H1 (cell line): ENCODE results near the gene PCBP2. TPM values are rescaled to one million over a fixed set of nuclear protein-coding genes. Genes with fewer than 3 reads are reported as not detected.

Experiments used
- CTCF ChIA-PET: fragments of 300-600 bp; sonication (Branson Sonifier 250); formaldehyde crosslinking; loops from one replicate; lab custom pipeline; 2021; ENCODE audit not compliant: partially characterized antibody; lab: Charles Lee
- POLR2A ChIA-PET: fragments of 300-600 bp; sonication (Branson Sonifier 250); formaldehyde crosslinking; loops from one replicate; lab custom pipeline; 2021; ENCODE audit warnings: inconsistent platforms; ENCODE audit not compliant: partially characterized antibody; lab: Charles Lee
- DNase-seq, 2 experiments: peaks; one replicate each; pipeline versions ENCODE4 v3.0.0 to v3.0.0-alpha.2; 2010 to 2022; ENCODE audit warnings: low spot score in 2 of 2, low read depth in 1 of 2, mixed read lengths in 1 of 2
- FAIRE-seq: peaks from 2 replicates; lab custom pipeline; 2011; peaks lifted over from hg19 to GRCh38; lab: Jason Lieb, UNC
- H2AFZ ChIP-seq: 2 replicates; pipeline ENCODE4 v1.8.1; 2012; ENCODE audit warnings: low read length, inconsistent platforms
- H2AK5ac ChIP-seq: 2 replicates; pipeline ENCODE4 v1.6.1; 2013; ENCODE audit warnings: low read depth, low read length
- H2BK120ac ChIP-seq: replicated peaks from 2 replicates; pipeline ENCODE3; 2013; ENCODE audit warnings: low read depth, low read length, inconsistent platforms
- H2BK12ac ChIP-seq: 2 replicates; pipeline ENCODE4 v1.6.1; 2013; ENCODE audit warnings: low read depth, low read length
- H2BK15ac ChIP-seq: 2 replicates; pipeline ENCODE4 v1.6.1; 2013; ENCODE audit warnings: low read length
- H2BK20ac ChIP-seq: 2 replicates; pipeline ENCODE4 v1.6.1; 2013; ENCODE audit warnings: low read length
- H2BK5ac ChIP-seq: 2 replicates; pipeline ENCODE4 v1.6.1; 2013; ENCODE audit warnings: low read depth, low read length
- H3K14ac ChIP-seq: 2 replicates; pipeline ENCODE4 v1.6.1; 2013; ENCODE audit warnings: inconsistent platforms; ENCODE audit not compliant: insufficient read length
- H3K18ac ChIP-seq: 2 replicates; pipeline ENCODE4 v1.6.1; 2013; ENCODE audit warnings: low read length; ENCODE audit errors: extremely low read depth
- H3K23ac ChIP-seq: 2 replicates; pipeline ENCODE4 v1.6.1; 2013; ENCODE audit warnings: inconsistent platforms; ENCODE audit not compliant: insufficient read length
- H3K23me2 ChIP-seq: 2 replicates; pipeline ENCODE4 v1.6.1; 2013; ENCODE audit warnings: low read depth, low read length
- H3K27ac ChIP-seq: 2 replicates; pipeline ENCODE4 v1.6.1; 2011; ENCODE audit warnings: low read depth, low read length, inconsistent platforms
- H3K27me3 ChIP-seq, 4 experiments: replicated peaks in 1 of 4; 1 replicate in 1 of 4; 2 replicates in 3 of 4; pipeline versions ENCODE4 v1.6.1 to v1.8.1; 2011 to 2013; ENCODE audit warnings: low read length in 3 of 4, mild to moderate bottlenecking in 3 of 4, inconsistent platforms in 2 of 4, mixed read lengths in 2 of 4, moderate library complexity in 1 of 4; ENCODE audit not compliant: control insufficient read depth in 3 of 4, insufficient read depth in 3 of 4; ENCODE audit errors: extremely low read depth in 1 of 4
- H3K36me3 ChIP-seq, 4 experiments: 2 replicates each; pipeline versions ENCODE4 v1.6.1 to v1.8.1; 2011 to 2013; ENCODE audit warnings: mild to moderate bottlenecking in 4 of 4, low read length in 3 of 4, moderate library complexity in 2 of 4, control low read depth in 1 of 4, inconsistent platforms in 1 of 4; ENCODE audit not compliant: insufficient read depth in 4 of 4, control insufficient read depth in 2 of 4
- H3K4ac ChIP-seq: replicated peaks from 2 replicates; pipeline ENCODE3; 2013; ENCODE audit warnings: low read length, low read depth, mixed read lengths, inconsistent platforms; ENCODE audit not compliant: insufficient read length
- H3K4me1 ChIP-seq, 4 experiments: replicated peaks in 1 of 4; 1 replicate in 1 of 4; 2 replicates in 3 of 4; pipeline versions ENCODE4 v1.6.1 to v1.8.1; 2011 to 2013; ENCODE audit warnings: low read length in 3 of 4, inconsistent platforms in 2 of 4, mixed read lengths in 1 of 4; ENCODE audit not compliant: insufficient read depth in 4 of 4, control insufficient read depth in 3 of 4
- H3K4me2 ChIP-seq, 2 experiments: 2 replicates each; pipeline versions ENCODE4 v1.6.1 to v1.8.1; 2011 to 2013; ENCODE audit warnings: low read depth in 2 of 2, low read length in 2 of 2, control low read depth in 1 of 2, inconsistent platforms in 1 of 2, mild to moderate bottlenecking in 1 of 2; ENCODE audit not compliant: insufficient read depth in 1 of 2
- H3K4me3 ChIP-seq, 4 experiments: fragments of 200-600, 300-600 bp in 1 of 4; sonication (generic), shearing (Covaris generic), sonication (Bioruptor Twin) in 1 of 4; 2 replicates each; pipeline versions ENCODE4 v1.5.1 to v1.8.1; 2011 to 2016; ENCODE audit warnings: low read length in 4 of 4, low read depth in 3 of 4, control low read depth in 2 of 4, inconsistent platforms in 2 of 4, mild to moderate bottlenecking in 2 of 4, mixed read lengths in 1 of 4, moderate library complexity in 1 of 4; ENCODE audit not compliant: insufficient read depth in 2 of 4; ENCODE audit errors: extremely low read depth in 1 of 4
- H3K56ac ChIP-seq: replicated peaks from 2 replicates; pipeline ENCODE3; 2013; ENCODE audit warnings: low read depth, mild to moderate bottlenecking, mixed read lengths, low read length, inconsistent platforms; ENCODE audit not compliant: insufficient read length
- H3K79me1 ChIP-seq: 2 replicates; pipeline ENCODE4 v1.6.1; 2013; ENCODE audit warnings: low read depth, low read length, control low read depth
- H3K79me2 ChIP-seq, 2 experiments: 2 replicates each; pipeline versions ENCODE4 v1.6.1 to v1.8.1; 2012 to 2013; ENCODE audit warnings: low read length in 2 of 2, mild to moderate bottlenecking in 2 of 2, inconsistent platforms in 1 of 2; ENCODE audit not compliant: insufficient read depth in 2 of 2, control insufficient read depth in 1 of 2
- H3K9ac ChIP-seq, 4 experiments: replicated peaks in 1 of 4; 1 replicate in 1 of 4; 2 replicates in 3 of 4; pipeline versions ENCODE4 v1.6.1 to v1.8.1; 2011 to 2013; ENCODE audit warnings: low read depth in 3 of 4, low read length in 3 of 4, control low read depth in 2 of 4, mild to moderate bottlenecking in 2 of 4, moderate library complexity in 2 of 4, inconsistent platforms in 1 of 4; ENCODE audit errors: extremely low read depth in 1 of 4
- H3K9me3 ChIP-seq, 2 experiments: 2 replicates each; pipeline versions ENCODE4 v1.6.1 to v1.8.1; 2012 to 2013; ENCODE audit warnings: mild to moderate bottlenecking in 2 of 2, moderate library complexity in 2 of 2, control low read depth in 1 of 2, inconsistent platforms in 1 of 2, low read depth in 1 of 2, low read length in 1 of 2, mixed read lengths in 1 of 2; ENCODE audit not compliant: insufficient read depth in 2 of 2
- H4K20me1 ChIP-seq, 2 experiments: replicated peaks in 1 of 2; 2 replicates each; pipeline versions ENCODE3 to v1.8.1; 2011 to 2013; ENCODE audit warnings: inconsistent platforms in 2 of 2, low read length in 2 of 2, mild to moderate bottlenecking in 1 of 2; ENCODE audit not compliant: insufficient read depth in 2 of 2, control insufficient read depth in 1 of 2
- H4K5ac ChIP-seq: 2 replicates; pipeline ENCODE4 v1.6.1; 2013; ENCODE audit warnings: low read length, low read depth, mixed read lengths, inconsistent platforms; ENCODE audit not compliant: insufficient read length
- H4K8ac ChIP-seq: 2 replicates; pipeline ENCODE4 v1.8.0; 2013; ENCODE audit warnings: mild to moderate bottlenecking, moderate library complexity, low read length, inconsistent platforms; ENCODE audit not compliant: insufficient read depth; ENCODE audit errors: extremely low read depth
- H4K91ac ChIP-seq: replicated peaks from 2 replicates; pipeline ENCODE3; 2013; ENCODE audit warnings: low read length, mixed read lengths, inconsistent platforms; ENCODE audit not compliant: insufficient read length
- ASH2L ChIP-seq: fragments of 200-600, 300-600 bp; sonication (generic); IDR thresholded peaks from one replicate; pipeline ENCODE4 v1.7.1; 2017; ENCODE audit warnings: low read length
- CBX5 ChIP-seq: fragments of 300-800, 300-1000 bp; sonication (generic); IDR thresholded peaks from 2 replicates; pipeline ENCODE4 v1.7.1; 2016; ENCODE audit warnings: antibody characterized with exemption, low read length, low read depth
- CTBP2 ChIP-seq: IDR thresholded peaks from 2 replicates; pipeline ENCODE4 v1.7.0; 2011; ENCODE audit warnings: borderline replicate concordance, mild to moderate bottlenecking, moderate library complexity, mixed read lengths, low read length; ENCODE audit not compliant: insufficient read depth, insufficient read length
- KDM1A ChIP-seq: fragments of 200-600, 300-600 bp; sonication (generic); IDR thresholded peaks from 2 replicates; pipeline ENCODE4 v1.7.1; 2016; ENCODE audit warnings: mild to moderate bottlenecking, low read length, borderline replicate concordance
- KDM4A ChIP-seq: IDR thresholded peaks from one replicate; pipeline ENCODE4 v1.7.1; 2012; ENCODE audit warnings: low read depth, mild to moderate bottlenecking, moderate library complexity, low read length, inconsistent platforms; ENCODE audit not compliant: severe bottlenecking
- POLR2A ChIP-seq, 2 experiments: IDR thresholded peaks; 1 replicate in 1 of 2; 2 replicates in 1 of 2; pipeline ENCODE4 v1.6.1; 2011; ENCODE audit warnings: low read depth in 2 of 2, low read length in 2 of 2, mild to moderate bottlenecking in 2 of 2; ENCODE audit errors: control extremely low read depth in 1 of 2
- SIN3A ChIP-seq, 2 experiments: IDR thresholded peaks in 1 of 2; conservative IDR thresholded peaks in 1 of 2; 2 replicates each; pipeline ENCODE4 v1.6.1; 2011 to 2012; ENCODE audit warnings: low read length in 2 of 2, improper control_type of control experiment in 1 of 2, low read depth in 1 of 2, mild to moderate bottlenecking in 1 of 2
- SP1 ChIP-seq: IDR thresholded peaks from 2 replicates; pipeline ENCODE4 v1.6.1; 2011; ENCODE audit warnings: low read depth, low read length
- SRF ChIP-seq: IDR thresholded peaks from 2 replicates; pipeline ENCODE4 v1.6.1; 2011; ENCODE audit warnings: mild to moderate bottlenecking, low read depth, low read length, moderate library complexity
- TEAD4 ChIP-seq: IDR thresholded peaks from 2 replicates; pipeline ENCODE4 v1.6.1; 2012; ENCODE audit warnings: low read depth, low read length, inconsistent platforms, mixed read lengths
- WGBS, 2 experiments: shearing (Covaris generic) in 1 of 2; methylation state at CpG; one replicate each; pipeline versions ENCODE4 v1.1.6 to v1.1.7; 2013 to 2015; ENCODE audit warnings: low lambda C conversion rate in 2 of 2, mixed read lengths in 2 of 2, inconsistent platforms in 1 of 2, low coverage in 1 of 2, missing lambda C conversion rate in 1 of 2; ENCODE audit not compliant: insufficient replicate concordance in 2 of 2, insufficient coverage in 1 of 2, insufficient read length in 1 of 2; ENCODE audit errors: extremely low coverage in 1 of 2, missing lambda C conversion rate in 1 of 2; 5-methylcytosine and 5-hydroxymethylcytosine counted together
- polyA plus RNA-seq, 7 experiments: library from polyadenylated mRNA; depleted of rRNA in 3 of 7; stranded (reverse) in 5 of 7; unstranded in 2 of 7; fragments of >200 nt in 5 of 7; fragments of 200-250 nt in 2 of 7; gene quantifications; 1 replicate in 5 of 7; 2 replicates in 1 of 7; 4 replicates in 1 of 7; pipeline versions ENCODE4 v1.2.1 to v1.2.3, GENCODE V29; 2011 to 2013; ENCODE audit warnings: missing spikeins in 2 of 7, mixed read lengths in 2 of 7
- total RNA-seq: library from RNA; stranded (reverse); fragmentation: NEBNext Ultra II Directional; extraction: Animal tissue kit (Norgen Biotek cat#: 25700); gene quantifications from 2 replicates; pipeline ENCODE4 v1.2.1, GENCODE V29; 2021

The PCBP2 gene
- total and polyA plus RNA-seq, 2 of the 8 experiments (the other 6 are each of a cell fraction or from before 2014, with no cell fraction given) = 470 to 1,123 TPM

DNA sequence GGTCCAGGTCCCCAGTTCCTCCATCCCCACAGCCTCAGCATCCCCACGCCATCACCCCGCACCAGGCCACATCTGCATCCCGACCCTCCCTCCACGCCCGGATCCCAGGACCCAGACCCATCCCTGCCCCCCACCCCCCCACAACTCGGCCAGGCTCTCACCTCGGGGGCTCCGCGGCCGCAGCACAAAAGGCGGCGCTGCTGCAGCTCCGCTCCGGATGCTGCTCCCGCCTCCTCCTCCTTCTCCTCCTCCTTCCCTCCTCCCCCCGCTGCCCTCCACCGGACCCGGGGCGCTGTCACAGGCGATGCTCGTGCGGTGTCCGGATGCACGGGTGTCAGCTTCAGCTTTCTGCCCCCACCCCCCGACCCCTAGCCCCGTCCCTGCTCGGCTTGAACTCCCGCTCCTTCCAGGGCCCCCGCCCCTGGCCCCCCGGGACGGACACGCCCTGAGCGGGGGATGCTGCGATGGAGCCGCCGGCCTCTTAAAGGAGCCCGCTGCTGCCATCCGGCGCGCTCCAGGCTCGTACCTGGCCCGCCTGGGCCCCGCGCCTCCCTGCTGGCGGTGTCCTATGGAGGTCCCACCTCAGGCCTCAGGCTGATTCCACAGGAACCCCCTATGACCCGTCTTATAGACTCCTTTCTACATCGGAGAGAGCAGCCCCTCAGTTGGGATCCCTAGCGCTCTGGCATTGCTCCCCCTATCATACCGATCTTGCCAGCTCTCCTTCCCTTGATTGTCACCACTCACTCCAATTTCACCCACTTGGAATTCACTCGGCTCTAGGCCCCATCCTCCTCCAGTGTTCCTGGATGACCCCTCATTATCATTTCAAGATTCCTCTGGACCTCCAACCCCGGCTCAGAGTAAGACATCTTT is 47.6 kb downstream of the PCBP2 start, which contains the start of gene MAP3K12:
TSS of gene MAP3K12 (minus strand) at position 193 of the 876 bp plus-strand sequence. CDS start 12,067 bp downstream, outside the sequence.
- Histone ChIP-seq H2AK5ac (peak within 1 kb of the TSS; percentile 75; the same call in 1 of the 2 replicates), H3K79me2 (peaks cover 0 to 30% of the 10 kb centered on the region in 2 experiments; a peak in 2 of 4 replicates)
- DNase-seq = peak in 1 of 2 experiments; percentile 84
- TF ChIP-seq CTBP2 (no peak), POLR2A (IDR thresholded peaks at IDR 0.05; ENCODE audit: control extremely low read depth in 1 of 2, low read depth in 2 of 2, low read length in 2 of 2) (peak in 1 of 2 experiments; percentile 18; a peak in 1 of 3 replicates), KDM4A (peak; percentile 13), SP1 (no peak), TEAD4 (no peak), SRF (no peak), KDM1A (no peak), CBX5 (no peak), ASH2L (peak; percentile 72), SIN3A (conservative IDR thresholded peaks at IDR 0.05 in 1 of 2, IDR thresholded peaks at IDR 0.05 in 1 of 2; ENCODE audit: low read depth in 1 of 2, low read length in 2 of 2) (peak; percentile 63 to 68; a peak in 1 of 4 replicates)

More for the DNA sequence above, 47.6 kb downstream of the PCBP2 start, which contains the start of gene MAP3K12:
- Histone ChIP-seq H2BK120ac (peak within 1 kb of the TSS; percentile 80), H3K9me3 (no peaks in the 10 kb centered on the region), H3K4me3 (peak within 1 kb of the TSS; percentile 55 to 91 (median 74)), H4K5ac (peak within 1 kb of the TSS; percentile 80), H2AFZ (no peak within 1 kb of the TSS), H3K56ac (peak within 1 kb of the TSS; percentile 73), H3K79me1 (peaks cover 15% of the 10 kb centered on the region), H3K27me3 (no peaks in the 10 kb centered on the region), H3K4me2 (peak within 1 kb of the TSS; percentile 78 to 98), H2BK12ac (peak within 1 kb of the TSS; percentile 93; the same call in 1 of the 2 replicates), H4K91ac (peak within 1 kb of the TSS; percentile 94), H3K14ac (no peak within 1 kb of the TSS), H3K9ac (peak within 1 kb of the TSS; percentile 62 to 84 (median 68)), H3K23me2 (peaks cover 22% of the 10 kb centered on the region), H2BK5ac (peak within 1 kb of the TSS; percentile 95; the same call in 1 of the 2 replicates), H3K4ac (peak within 1 kb of the TSS; percentile 79), H3K18ac (peak within 1 kb of the TSS; percentile 88), H2BK20ac (peak within 1 kb of the TSS; percentile 72; the same call in 1 of the 2 replicates), H2BK15ac (peak within 1 kb of the TSS; percentile 92), H3K27ac (peak within 1 kb of the TSS; percentile 68), H4K20me1 (peaks cover 0 to under 1% of the 10 kb centered on the region in 2 experiments), H3K36me3 (peaks cover 0 to 5% (median under 1%) of the 10 kb centered on the region in 4 experiments; a peak in 4 of 8 replicates), H4K8ac (peak within 1 kb of the TSS; percentile 54), H3K4me1 (peaks cover 11 to 44% (median 21%) of the 10 kb centered on the region in 4 experiments), H3K23ac (no peak within 1 kb of the TSS)
- CTCF ChIA-PET = interaction anchor here (0.6 to 5.5 kb wide), 8 partner anchors 9 to 918 kb away, joined by 3 to 41 read pairs (median 3); no protein-coding TSS in a partner anchor
- POLR2A ChIA-PET = interaction anchor here (0.6 to 67.0 kb wide), 10 partner anchors 12 to 612 kb away, joined by 3 to 3397 read pairs (median 4); partner anchors contain the start of genes AAAS, PCBP2 and PRR13
- no peak for FAIRE-seq
- WGBS, 2 experiments = 4% methylated on average over 23 of the region's 51 CpGs; no CpG with 5 or more reads in 1 of the 2 experiments
